Stimulated activated naive CD8-positive, alpha-beta T cell treated with anti-CD3 and anti-CD28 coated beads, Interleukin-15, Interleukin-2, amounts not matched to agents 100 ng/mL and 50 ng/mL, for 24 hours (primary cell): ENCODE data around the gene SYMPK.

Source experiments
- H3K27ac Mint-ChIP-seq: one replicate; pipeline ENCODE4 v1.8.0; 2021; ENCODE audit warnings: mild to moderate bottlenecking, mixed read lengths
- H3K27me3 Mint-ChIP-seq: one replicate; pipeline ENCODE4 v1.8.0; 2021; ENCODE audit warnings: mixed read lengths
- H3K36me3 Mint-ChIP-seq: one replicate; pipeline ENCODE4 v1.8.0; 2021; ENCODE audit warnings: low read depth, mixed read lengths
- H3K4me1 Mint-ChIP-seq: one replicate; pipeline ENCODE4 v1.8.0; 2021; ENCODE audit warnings: low read depth, mixed read lengths
- H3K4me3 Mint-ChIP-seq: one replicate; pipeline ENCODE4 v1.8.0; 2021; ENCODE audit warnings: mild to moderate bottlenecking, mixed read lengths
- H3K9me3 Mint-ChIP-seq: one replicate; pipeline ENCODE4 v1.8.0; 2021; ENCODE audit warnings: mixed read lengths

SYMPK gene

DNA sequence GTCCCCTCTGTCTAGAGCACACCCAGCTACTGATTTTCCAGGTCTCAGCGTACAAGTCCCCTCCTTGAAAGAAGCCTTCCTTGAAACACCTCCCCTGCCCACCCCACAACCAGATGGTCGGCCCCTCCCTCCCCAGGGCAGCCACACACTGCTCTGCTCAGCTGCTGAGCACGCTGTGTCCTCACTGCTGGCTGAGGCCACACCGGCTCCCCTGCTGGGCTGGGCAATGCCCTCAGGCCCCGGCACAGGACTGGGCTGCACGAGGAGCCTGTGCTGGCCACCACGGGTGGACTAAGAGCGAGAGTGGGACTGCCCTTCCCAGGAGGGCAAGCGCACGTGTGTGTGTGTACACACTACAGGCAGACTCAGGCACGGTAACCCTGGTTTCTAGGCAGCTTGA lies 36.0 kb downstream of the SYMPK start:
- H3K27ac Mint-ChIP-seq = no peak overlapping the region
- H3K9me3 Mint-ChIP-seq = no peaks in the 10 kb centered on the region
- no peaks in the 10 kb centered on the region for H3K4me1 Mint-ChIP-seq
- no peak overlapping the region for H3K4me3 Mint-ChIP-seq
- peaks cover 58% of the 10 kb centered on the region for H3K36me3 Mint-ChIP-seq
- H3K27me3 Mint-ChIP-seq = no peaks in the 10 kb centered on the region

DNA sequence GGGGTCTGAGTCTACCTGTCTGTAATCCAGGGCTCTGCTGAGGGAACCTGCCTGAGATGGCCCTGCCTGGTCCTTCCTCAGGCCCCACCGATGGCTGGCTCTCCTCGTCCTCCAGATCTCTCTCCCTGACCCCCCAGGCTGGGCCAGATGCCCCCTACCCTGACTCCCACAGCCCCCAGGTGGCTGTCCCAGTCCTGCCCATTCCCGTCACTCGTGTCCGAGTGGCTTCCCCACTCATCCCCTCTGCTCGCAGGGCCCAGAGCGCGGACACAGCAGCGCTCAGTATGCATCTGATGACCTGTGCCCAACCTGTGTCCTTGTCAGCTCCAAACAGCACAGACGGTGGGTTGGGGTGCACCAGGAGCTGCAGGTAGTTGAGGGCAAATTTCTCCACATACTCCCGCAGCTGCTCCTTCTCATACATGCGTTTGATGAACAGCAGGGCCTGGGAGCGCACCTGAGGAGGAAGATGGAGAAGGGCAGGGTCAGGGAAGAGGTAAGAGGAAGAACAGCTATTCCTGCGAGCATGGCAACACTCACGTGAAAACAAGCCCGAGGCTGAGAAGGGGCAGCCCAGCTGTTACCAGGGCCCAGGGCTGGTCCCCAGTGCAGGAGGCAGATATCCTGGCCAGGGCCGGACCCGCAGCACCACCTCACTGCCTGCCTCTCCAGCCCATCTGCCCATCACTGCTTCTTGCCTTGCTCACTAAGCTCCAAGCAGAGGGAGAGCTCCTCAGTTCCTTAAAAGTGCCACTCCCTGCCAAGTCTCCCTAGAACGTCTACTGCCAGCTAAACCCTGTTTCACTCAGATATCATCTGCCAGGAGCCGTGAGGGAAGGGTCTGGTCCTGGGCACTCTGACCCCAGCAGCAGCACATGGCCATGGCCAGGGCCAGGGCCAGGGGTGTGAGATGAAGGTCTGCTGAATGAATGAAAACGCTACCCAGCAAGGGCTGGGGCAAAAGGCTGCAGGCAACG lies 36.7 kb downstream of the SYMPK start:
- H3K36me3 Mint-ChIP-seq = peaks cover 53% of the 10 kb centered on the region
- H3K4me3 Mint-ChIP-seq = no peak overlapping the region
- H3K27ac Mint-ChIP-seq = no peak overlapping the region

DNA sequence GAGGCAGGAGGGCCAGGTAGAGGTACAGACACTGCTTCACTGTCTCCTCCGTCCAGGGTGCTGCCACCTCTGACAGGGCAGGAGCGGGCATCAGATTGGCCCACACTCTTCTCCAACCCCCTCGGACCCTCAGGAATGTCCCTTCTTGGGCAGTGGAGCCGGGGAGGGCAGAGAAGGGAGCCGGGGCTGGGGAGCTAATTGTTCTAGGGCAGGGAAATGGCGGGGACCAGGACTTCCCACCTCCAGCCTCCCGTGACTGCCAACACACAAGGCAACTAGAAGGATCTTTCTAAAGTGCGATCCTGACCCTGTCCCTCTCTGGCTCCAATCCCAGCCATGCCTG lies 37.7 kb downstream of the SYMPK start:
- Mint-ChIP-seq H3K4me3 (no peak overlapping the region), H3K36me3 (peaks cover 47% of the 10 kb centered on the region), H3K9me3 (no peaks in the 10 kb centered on the region), H3K27me3 (no peaks in the 10 kb centered on the region), H3K4me1 (peaks cover 1% of the 10 kb centered on the region), H3K27ac (no peak overlapping the region)

More for the DNA sequence above, 36.7 kb downstream of the SYMPK start:
- Mint-ChIP-seq H3K27me3 (no peaks in the 10 kb centered on the region), H3K9me3 (no peaks in the 10 kb centered on the region), H3K4me1 (no peaks in the 10 kb centered on the region)

DNA sequence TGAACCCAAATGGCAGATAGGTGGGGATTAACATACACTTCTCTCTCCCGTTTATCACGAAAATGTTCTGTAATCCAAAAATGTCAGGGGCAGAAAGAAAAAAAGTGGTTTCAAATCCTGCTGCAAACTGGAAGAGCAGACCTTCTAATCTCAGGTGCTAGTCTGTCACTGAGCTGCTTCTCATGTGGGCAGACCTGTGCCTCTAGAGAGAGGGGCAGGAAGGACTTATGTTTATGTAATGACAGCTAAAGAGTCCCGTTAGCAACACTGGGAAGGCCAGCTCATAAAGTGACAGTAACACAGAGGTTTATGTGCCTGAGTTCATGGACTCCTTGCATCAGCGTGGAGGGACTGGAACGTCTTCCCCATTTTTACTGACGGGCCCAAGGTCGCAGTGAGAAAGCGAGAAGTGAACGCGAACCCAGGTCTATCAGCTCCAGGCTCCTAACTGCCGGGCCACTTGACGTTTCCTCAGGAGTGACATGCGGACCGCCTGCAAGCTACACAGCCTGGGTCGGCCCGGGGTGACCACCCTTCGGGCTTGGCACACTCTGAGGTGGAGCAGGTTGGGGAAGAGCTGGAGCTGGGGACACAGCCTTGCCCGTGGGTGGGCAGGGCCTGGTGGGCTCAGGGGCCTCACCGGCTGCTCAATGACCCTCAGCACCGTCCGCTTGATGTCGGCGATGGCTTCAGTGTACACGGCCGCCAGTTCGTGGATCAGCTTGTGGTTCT lies 38.2 kb downstream of the SYMPK start:
- peaks cover 2% of the 10 kb centered on the region for H3K4me1 Mint-ChIP-seq
- no peaks in the 10 kb centered on the region for H3K27me3 Mint-ChIP-seq
- no peak overlapping the region for H3K4me3 Mint-ChIP-seq
- no peaks in the 10 kb centered on the region for H3K9me3 Mint-ChIP-seq
- no peak overlapping the region for H3K27ac Mint-ChIP-seq
- H3K36me3 Mint-ChIP-seq = peaks cover 44% of the 10 kb centered on the region

DNA sequence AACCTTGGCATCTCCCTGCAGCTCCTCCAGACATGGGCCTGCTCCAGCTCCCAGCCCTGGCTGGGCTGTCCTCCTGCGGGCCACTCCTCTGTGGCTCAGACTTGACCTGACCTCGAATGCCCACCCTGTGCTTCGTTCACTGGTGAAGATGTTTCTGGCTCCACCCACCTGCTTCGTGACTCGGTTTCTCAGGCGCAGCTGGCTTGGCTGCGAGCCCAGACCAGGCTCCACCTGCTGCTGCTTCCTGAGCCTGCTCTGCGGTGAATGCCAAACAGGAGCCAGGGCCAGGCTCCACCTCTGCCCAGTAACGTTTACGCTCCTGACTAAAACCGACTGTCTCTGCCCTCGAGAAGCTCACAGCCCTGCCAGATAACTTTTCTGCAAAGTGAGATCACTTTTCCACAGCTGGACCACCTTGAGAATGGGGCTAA lies 38.9 kb downstream of the SYMPK start:
- Mint-ChIP-seq H3K36me3 (peaks cover 37% of the 10 kb centered on the region), H3K4me1 (peaks cover 2% of the 10 kb centered on the region), H3K27ac (no peak overlapping the region), H3K4me3 (no peak overlapping the region), H3K9me3 (no peaks in the 10 kb centered on the region), H3K27me3 (no peaks in the 10 kb centered on the region)

DNA sequence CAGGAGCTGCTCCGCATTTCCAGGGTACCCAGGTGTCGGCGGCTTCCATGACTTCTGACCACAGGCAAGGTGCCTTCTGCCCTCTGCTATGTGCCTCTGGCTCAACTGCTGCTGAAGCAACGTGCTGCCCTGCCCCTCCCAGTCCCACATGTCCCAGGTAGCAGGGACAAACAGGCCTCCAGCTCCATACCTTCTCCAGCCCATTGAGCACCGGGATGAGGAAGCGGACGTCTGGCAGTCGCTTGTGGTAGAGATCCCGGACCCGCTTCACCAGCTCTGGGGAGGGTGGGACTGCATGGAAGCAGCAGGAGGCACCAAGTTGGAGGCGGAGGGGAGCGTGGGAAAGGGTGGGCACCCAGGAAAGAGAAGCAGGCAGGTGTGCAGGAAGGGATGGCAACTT lies 39.8 kb downstream of the SYMPK start:
- H3K27ac Mint-ChIP-seq = no peak overlapping the region
- H3K4me1 Mint-ChIP-seq = peaks cover 2% of the 10 kb centered on the region
- peaks cover 28% of the 10 kb centered on the region for H3K36me3 Mint-ChIP-seq
- H3K9me3 Mint-ChIP-seq = no peaks in the 10 kb centered on the region
- H3K27me3 Mint-ChIP-seq = no peaks in the 10 kb centered on the region
- no peak overlapping the region for H3K4me3 Mint-ChIP-seq

DNA sequence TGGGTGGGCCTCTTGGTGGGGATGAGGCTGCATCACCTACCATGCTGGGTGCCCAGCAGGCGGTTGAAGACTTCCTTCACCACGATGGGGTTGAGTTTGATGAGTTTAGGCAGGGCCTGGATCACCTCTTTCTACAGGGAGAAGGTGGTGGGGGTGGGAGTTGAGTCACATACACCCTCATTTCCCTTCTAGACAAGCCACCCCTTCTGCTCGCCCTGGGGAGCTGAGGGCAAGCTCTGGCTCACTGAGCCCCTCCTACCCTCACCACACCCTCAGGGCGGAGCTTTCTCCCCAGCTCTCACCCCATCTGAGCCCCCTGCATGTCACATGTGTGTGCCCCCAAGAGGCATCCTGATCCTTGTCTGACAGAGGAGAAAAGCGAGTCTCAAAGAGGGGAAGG lies 40.2 kb downstream of the SYMPK start:
- H3K27ac Mint-ChIP-seq = no peak overlapping the region
- H3K4me1 Mint-ChIP-seq = peaks cover 2% of the 10 kb centered on the region
- peaks cover 25% of the 10 kb centered on the region for H3K36me3 Mint-ChIP-seq
- H3K27me3 Mint-ChIP-seq = no peaks in the 10 kb centered on the region
- H3K4me3 Mint-ChIP-seq = no peak overlapping the region
- no peaks in the 10 kb centered on the region for H3K9me3 Mint-ChIP-seq

DNA sequence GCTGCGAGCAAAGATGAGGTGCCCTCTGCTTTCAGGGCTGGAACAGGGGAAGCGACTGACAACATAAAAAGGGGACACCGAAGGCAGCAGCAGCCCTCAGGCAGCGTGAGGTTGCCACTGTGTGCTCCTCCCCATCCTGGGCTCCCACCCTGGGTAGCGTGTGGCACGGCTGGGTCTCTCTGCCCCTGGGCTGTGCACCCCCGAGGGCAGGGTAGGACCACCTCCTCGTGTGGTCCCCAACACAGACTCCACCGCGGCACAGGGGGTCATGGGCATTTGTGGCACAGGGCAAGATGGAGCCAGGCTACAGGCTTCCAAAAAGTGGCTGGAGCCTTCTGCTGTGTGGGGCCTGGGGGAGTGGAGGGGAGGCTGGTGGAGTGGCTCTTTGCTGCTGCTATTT lies 41.4 kb downstream of the SYMPK start:
- no peaks in the 10 kb centered on the region for H3K9me3 Mint-ChIP-seq
- H3K36me3 Mint-ChIP-seq = peaks cover 21% of the 10 kb centered on the region
- no peak overlapping the region for H3K4me3 Mint-ChIP-seq
- H3K27ac Mint-ChIP-seq = no peak overlapping the region
- H3K27me3 Mint-ChIP-seq = no peaks in the 10 kb centered on the region
- H3K4me1 Mint-ChIP-seq = peaks cover 6% of the 10 kb centered on the region

DNA sequence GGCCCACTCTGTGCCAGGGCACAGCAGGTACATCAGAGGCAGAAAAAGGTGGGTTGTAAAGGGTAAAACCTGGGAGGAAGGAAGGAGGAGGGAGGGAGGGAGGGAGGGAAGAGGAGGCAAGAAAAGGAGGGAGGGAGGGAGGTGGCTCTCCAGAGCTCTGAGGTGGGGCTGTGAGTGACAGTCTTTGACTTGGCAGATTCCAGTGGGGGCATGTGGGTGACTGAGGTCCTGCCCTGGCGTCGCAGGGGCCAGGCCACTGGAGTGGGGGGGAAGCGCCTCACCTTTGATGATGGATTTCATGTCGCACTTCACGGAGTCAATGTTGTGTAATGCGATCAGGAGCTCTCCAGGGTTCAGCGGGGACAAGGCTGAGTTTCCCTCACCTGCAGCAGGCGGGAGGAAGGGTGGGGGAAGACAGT lies 41.8 kb downstream of the SYMPK start:
- peaks cover 21% of the 10 kb centered on the region for H3K36me3 Mint-ChIP-seq
- no peak overlapping the region for H3K27ac Mint-ChIP-seq
- no peaks in the 10 kb centered on the region for H3K9me3 Mint-ChIP-seq
- peaks cover 6% of the 10 kb centered on the region for H3K4me1 Mint-ChIP-seq
- H3K27me3 Mint-ChIP-seq = no peaks in the 10 kb centered on the region
- H3K4me3 Mint-ChIP-seq = no peak overlapping the region

DNA sequence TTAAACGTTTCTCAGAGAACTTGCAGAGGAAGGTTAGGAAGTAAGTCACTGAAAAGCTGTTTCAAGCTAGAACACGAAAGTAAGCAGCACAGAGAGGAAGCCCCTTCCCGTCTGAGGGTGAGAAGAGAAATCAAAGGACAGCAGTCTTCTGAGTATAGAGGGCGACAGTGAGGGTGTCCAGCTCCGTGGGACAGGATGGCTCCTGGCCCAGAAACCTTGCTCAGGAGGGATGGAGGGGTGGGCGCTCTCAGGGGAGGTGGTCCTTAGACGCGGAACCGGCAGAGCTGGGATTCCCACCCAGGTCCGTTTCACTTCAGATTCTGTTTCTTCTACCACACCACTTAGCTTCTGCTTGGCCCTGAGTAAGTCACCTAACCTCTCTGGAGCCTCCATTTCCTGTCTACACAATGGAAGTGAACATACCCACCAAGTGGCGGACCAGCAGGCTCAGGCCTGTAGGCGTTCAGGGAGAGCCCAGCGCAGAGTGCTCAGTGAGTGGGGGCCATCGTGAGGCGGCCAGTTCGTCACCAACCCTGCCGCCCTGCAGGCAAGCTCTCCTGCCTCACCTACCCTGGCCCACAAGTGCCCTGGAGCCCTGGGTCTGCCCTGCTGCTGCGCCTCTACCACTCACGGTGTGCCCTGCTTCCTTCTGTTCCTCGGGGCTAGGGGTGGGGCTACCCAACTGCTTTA lies 42.4 kb downstream of the SYMPK start:
- H3K27ac Mint-ChIP-seq = no peak overlapping the region
- peaks cover 21% of the 10 kb centered on the region for H3K36me3 Mint-ChIP-seq
- H3K9me3 Mint-ChIP-seq = no peaks in the 10 kb centered on the region
- H3K27me3 Mint-ChIP-seq = no peaks in the 10 kb centered on the region
- no peak overlapping the region for H3K4me3 Mint-ChIP-seq
- peaks cover 6% of the 10 kb centered on the region for H3K4me1 Mint-ChIP-seq

DNA sequence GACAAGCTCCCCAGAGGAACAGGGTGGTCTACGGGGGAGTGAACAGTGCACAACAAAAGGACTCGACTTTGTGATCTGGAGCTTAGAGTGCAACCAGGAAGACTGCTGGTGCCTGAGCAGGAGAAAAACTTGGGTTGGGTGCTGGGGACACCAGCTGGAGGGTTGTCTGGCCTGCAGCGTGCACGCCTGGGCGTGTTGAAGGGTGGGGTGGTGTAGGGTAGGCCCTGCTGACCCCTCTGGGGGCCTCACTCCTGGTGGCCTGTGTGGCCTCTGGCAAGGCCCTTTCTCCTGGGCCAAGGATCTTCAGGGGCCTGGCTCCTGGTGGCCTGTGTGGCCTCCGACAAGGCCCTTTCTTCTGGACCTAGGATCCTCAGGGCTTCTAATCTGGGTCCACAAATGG lies 43.2 kb downstream of the SYMPK start:
- no peaks in the 10 kb centered on the region for H3K27me3 Mint-ChIP-seq
- H3K36me3 Mint-ChIP-seq = peaks cover 21% of the 10 kb centered on the region
- no peak overlapping the region for H3K27ac Mint-ChIP-seq
- no peak overlapping the region for H3K4me3 Mint-ChIP-seq
- no peaks in the 10 kb centered on the region for H3K9me3 Mint-ChIP-seq
- peaks cover 6% of the 10 kb centered on the region for H3K4me1 Mint-ChIP-seq

DNA sequence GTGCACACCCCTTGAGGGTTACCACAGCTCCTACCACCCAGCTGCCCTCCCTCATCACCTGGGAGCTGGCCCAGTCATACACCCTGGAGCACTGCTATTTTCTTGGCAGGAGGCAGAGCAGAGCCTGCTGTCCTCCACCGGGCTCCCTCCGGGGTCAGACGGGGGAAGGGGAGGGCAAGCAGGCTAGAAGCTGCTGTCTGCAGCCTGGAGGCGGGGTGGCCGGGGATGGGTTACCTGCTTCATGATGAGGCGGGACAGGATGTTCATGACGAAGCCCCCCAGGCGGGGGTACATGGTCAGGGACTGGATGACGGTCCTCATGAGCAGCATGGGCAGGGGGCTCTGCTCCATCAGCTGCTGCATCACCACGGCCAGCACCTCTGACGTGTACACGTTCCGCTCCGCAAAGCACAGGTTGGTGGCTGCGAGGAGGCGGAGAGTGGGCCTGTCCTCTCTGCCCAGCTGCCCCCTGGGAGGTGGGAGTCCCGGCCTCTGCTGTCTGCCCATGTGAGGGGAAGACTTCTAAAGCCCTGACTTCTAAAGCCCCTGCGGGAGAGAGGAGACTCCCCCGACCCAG lies 45.1 kb downstream of the SYMPK start:
- no peak overlapping the region for H3K27ac Mint-ChIP-seq
- peaks cover 10% of the 10 kb centered on the region for H3K27me3 Mint-ChIP-seq
- peaks cover 9% of the 10 kb centered on the region for H3K36me3 Mint-ChIP-seq
- H3K4me3 Mint-ChIP-seq = no peak overlapping the region
- no peaks in the 10 kb centered on the region for H3K9me3 Mint-ChIP-seq
- H3K4me1 Mint-ChIP-seq = peaks cover 6% of the 10 kb centered on the region

DNA sequence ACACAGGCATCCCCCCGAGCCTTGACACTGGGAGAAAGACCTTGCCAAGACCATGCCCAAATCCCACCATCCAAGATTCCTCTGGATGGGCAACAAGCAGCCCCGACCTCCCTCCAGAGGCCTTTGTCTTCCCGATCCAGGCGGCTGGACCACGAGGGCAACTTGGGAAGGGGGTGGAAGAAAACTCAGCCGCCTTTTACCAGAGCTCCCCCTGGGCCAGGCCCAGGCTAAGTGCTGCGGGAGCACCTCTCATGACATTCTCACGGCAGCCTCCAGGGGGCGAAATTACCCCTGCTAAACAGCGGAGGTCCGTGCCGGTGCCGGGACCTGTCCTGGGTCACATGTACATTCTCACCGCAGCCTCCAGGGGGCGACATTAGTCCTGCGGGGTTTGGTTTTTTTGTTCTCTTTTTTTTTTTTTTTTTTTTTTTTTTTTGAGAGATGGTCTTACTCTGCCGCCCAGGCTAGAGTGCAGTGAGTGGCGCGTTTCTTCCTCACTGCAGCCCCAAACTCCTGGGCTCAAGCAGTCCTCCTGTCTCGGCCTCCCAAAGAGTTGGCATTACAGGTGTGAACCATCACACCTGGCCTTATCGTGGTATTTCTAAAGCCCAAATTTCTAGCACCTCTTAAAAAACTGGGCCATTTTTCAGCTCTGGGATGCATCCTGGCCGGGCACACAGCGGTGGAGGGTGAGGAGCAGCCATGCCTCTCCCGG lies 45.8 kb downstream of the SYMPK start:
- Mint-ChIP-seq H3K27ac (no peak overlapping the region), H3K4me3 (no peak overlapping the region), H3K27me3 (peaks cover 10% of the 10 kb centered on the region), H3K9me3 (no peaks in the 10 kb centered on the region), H3K4me1 (peaks cover 6% of the 10 kb centered on the region), H3K36me3 (peaks cover 9% of the 10 kb centered on the region)

DNA sequence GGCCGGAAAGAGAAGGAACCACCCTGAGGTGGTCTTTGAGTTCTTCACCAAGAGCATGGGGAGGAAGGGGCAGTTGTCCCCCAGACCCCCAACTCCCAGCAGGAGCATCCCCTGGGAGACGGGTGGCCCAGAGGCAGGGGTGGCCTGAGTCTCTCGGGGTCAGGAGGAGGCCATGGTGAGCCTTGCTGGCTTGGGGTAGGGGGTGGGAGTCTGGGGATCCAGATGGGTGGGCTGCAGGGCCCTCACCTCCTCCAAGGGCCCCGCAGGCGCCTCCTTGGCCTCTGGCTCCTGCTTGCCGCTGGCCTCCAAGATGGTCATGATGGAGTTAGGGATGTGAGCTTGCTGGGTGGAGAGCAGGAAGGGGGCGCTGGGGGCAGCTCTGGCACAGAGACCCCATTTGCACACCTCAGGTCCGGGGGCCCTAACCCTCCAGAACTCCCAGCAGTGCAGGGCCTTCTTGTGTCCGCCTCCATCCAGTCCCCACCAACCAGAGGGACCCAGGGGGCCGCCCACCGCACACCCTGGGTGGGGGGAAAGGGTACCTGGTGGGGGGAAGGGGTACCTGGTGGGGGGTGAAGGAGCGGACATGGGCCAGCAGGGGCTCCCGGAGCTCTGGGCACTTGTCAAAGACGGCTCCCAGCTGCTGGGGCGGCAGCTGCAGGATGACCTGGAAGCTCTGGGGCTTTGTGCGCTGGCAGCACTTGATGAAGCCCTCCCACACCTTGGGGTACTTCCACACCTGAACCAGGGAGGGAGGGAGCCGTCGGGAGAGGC lies 46.5 kb downstream of the SYMPK start:
- no peak overlapping the region for H3K27ac Mint-ChIP-seq
- H3K27me3 Mint-ChIP-seq = peaks cover 10% of the 10 kb centered on the region

More for the DNA sequence above, 46.5 kb downstream of the SYMPK start:
- Mint-ChIP-seq H3K9me3 (no peaks in the 10 kb centered on the region), H3K4me1 (peaks cover 6% of the 10 kb centered on the region), H3K36me3 (peaks cover 9% of the 10 kb centered on the region), H3K4me3 (no peak overlapping the region)
